Gastrocnemius medialis (tissue), 4 donors: ENCODE results near the gene ABHD13.

ENCODE experiments used
- CTCF ChIP-seq, 5 experiments: fragments of 450-650 bp in 3 of 5; fragments of 200-600 bp in 2 of 5; sonication (generic) in 2 of 5; IDR thresholded peaks in 4 of 5; conservative IDR thresholded peaks in 1 of 5; 1 replicate in 4 of 5; 2 replicates in 1 of 5; pipeline ENCODE4 v1.5.1; 2016 to 2019; ENCODE audit warnings: antibody characterized with exemption in 5 of 5, mild to moderate bottlenecking in 3 of 5, moderate library complexity in 3 of 5
- POLR2A ChIP-seq, 2 donors: fragments of 450-650 bp; IDR thresholded peaks; one replicate each; pipeline ENCODE4 v1.6.1; 2017; ENCODE audit warnings: antibody characterized with exemption in 2 of 2, mild to moderate bottlenecking in 2 of 2, moderate library complexity in 2 of 2

- TF ChIP-seq POLR2A (IDR thresholded peaks at IDR 0.05) (no peak), CTCF (IDR thresholded peaks at IDR 0.05 in 4 of 5, conservative IDR thresholded peaks at IDR 0.05 in 1 of 5) (no peak)
Measured at GRCh38 chr13:108220041-108220440, 1.8 kb downstream of the ABHD13 start.
